HG02870 (cell line): ENCODE measurements around the gene PLEKHA6.
"Not testable (repeated sequence)": the region's sequence is repeated elsewhere in the genome, so short reads cannot be mapped to it uniquely, and the experiment has no call there.

Experiments used
- ATAC-seq: cut with Tn5 transposase; IDR thresholded peaks from one replicate; pipeline ENCODE4 v1.9.1; 2021; ENCODE audit warnings: mild to moderate bottlenecking, moderate library complexity; ENCODE audit not compliant: unreplicated experiment

Gene PLEKHA6

DNA sequence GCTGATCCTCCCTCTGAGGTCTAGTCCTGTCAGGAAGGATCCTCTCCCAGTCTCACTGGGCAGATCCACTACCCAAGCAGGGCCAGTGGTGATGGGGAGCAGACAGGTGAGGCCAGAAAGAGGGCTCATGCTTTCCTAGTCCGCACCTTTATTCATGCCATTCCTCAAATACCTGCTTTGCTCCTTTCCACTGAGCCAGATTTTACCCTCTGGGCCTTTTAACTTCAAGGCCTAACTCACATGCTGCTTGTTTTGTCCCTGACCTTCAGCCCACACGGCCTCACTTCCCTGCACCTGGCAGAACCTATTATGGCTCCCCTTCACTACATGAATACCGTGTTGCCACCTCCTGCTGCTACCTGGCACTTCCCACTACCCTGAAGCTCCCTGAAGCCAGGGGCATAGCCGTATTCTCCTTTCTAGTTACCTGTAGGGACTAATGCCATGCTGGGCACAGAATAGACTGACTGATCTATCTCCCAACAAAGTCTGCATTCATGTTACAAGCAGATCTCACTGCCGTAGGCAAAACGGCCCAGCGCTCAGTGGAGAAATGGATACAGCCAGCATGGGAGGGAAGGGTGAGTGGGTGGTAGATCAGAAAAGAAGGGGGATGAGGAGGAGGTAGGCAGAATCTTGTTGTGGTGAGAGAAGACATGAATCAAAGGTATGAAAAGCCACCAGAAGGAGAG is 109.8 kb downstream of the PLEKHA6 start:
- no peak for ATAC-seq

DNA sequence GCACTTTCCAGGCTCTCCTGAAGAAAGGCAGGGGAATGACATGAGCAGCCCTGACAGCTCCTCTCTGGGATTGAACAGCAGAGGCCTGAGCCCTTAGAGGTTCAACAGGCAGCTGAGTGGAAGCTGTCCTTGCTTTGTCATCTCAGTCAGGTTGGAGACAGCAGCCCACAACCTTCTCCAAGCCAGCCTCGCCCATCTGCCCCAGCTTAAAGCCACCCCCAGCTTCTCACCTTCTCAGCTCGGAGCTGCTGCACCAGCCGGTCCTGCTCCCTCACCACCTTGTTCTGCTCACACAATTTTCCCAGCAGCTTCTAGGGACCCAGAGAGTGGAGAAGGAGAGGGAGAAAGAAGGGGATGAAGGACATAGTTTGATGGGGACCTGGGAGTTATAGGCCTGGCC is 110.8 kb downstream of the PLEKHA6 start:
- ATAC-seq: no peak

DNA sequence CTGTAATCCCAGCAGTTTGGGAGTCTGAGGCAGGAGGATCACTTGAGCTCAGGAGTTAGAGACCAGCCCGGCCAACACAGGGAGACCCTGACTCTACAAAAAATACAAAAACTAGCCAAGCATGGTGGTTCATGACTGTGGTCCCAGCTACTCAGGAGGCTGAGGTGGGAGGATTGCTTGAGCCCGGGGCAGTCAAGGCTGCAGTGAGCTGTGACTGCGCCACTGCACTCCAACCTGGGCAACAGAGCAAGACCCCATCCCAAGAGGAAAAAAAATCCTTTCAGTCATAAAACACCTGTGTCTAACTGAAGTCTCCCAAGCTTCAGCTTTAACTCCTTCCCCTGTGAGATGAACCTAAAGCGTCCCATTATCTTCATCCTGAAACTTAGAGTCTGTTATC is 112.9 kb downstream of the PLEKHA6 start:
- ATAC-seq: no peak

GRCh38 chr1:204242920-204243319 is 116.8 kb downstream of the PLEKHA6 start:
- no peak for ATAC-seq

- no peak for ATAC-seq
Observed at GRCh38 chr1:204241914-204242313, 117.8 kb downstream of the PLEKHA6 start.

DNA sequence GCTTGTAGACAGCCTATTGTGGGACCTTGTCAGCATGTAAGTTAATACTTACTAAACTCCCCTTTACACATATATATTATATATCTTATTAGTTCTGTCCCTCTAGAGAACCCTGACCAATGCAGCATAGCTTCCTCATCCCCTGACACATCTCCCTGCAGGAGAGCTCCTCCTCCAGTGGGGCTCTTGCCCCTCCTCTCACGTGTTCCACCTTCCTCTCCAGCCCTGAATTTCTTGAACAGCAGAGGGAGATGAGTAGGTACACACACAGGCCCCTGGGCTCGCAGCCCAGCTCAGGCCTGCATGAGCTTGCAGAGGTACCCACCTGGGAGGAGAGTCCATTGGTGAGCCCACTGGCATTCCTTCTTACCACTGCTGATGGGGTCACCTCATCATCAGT is 118.7 kb downstream of the PLEKHA6 start:
- no peak for ATAC-seq

- no peak for ATAC-seq
Observed at GRCh38 chr1:204240233-204240632, 119.5 kb downstream of the PLEKHA6 start.

DNA sequence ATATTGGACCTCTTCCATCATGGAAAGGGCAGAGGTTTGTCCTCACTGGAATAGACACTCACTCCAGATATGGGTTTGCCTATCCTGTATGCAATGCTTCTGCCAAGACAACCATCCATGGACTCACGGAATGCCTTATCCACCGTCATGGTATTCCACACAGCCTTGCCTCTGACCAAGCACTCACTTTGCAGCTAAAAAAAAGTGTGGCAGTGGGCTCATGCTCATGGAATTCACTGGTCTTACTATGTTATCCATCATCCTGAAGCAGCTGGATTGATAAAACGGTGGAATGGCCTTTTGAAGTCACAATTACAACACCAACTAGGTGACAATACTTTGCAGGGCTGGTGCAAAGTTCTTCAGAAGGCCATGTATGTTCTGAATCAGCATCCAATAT is 120.3 kb downstream of the PLEKHA6 start:
- not testable (repeated sequence) for ATAC-seq

DNA sequence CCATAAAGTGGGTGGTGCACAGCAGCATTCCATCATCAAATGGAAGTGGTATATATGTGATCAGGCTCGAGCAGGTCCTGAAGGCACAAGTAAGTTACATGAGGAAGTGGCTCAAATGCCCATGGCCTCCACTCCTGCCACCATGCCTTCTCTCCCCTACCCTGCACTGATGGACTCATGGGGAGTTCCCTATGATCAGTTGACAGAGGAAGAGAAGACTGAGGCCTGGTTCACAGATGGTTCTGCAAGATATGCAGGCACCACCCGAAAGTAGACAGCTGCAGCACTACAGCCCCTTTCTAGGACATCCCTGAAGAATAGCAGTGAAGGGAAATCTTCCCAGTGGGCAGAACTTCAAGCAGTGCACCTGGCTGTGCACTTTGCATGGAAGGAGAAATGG is 121.2 kb downstream of the PLEKHA6 start:
- ATAC-seq: not testable (repeated sequence)

- ATAC-seq: not testable (repeated sequence)
Observed at GRCh38 chr1:204237515-204237914, 122.2 kb downstream of the PLEKHA6 start.

- ATAC-seq: no peak
Observed at GRCh38 chr1:204232526-204232925, 127.2 kb downstream of the PLEKHA6 start.

- no peak for ATAC-seq
Observed at GRCh38 chr1:204230211-204230610, 129.5 kb downstream of the PLEKHA6 start.

DNA sequence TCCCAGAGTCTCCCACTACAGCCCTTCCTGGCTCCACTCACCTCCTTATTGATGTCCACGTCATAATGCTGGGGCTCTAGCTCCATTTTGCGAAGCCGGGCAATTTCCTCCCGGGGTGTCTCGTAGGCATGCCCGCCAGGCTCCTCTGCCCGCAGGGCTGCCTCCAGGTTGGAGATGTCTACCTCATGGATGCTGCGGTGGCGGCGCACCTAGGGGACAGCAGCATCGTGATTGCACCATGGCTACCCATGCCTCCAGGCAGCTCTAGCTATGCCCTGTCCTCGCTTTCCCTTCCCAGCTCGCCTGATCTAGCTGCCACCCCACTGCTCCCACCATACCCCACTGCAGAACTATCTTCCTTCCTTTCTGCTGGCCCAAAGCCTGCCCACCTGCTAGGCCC is 130.8 kb downstream of the PLEKHA6 start:
- ATAC-seq: no peak

- no peak for ATAC-seq
Observed at GRCh38 chr1:204227996-204228785, 131.5 kb downstream of the PLEKHA6 start.

DNA sequence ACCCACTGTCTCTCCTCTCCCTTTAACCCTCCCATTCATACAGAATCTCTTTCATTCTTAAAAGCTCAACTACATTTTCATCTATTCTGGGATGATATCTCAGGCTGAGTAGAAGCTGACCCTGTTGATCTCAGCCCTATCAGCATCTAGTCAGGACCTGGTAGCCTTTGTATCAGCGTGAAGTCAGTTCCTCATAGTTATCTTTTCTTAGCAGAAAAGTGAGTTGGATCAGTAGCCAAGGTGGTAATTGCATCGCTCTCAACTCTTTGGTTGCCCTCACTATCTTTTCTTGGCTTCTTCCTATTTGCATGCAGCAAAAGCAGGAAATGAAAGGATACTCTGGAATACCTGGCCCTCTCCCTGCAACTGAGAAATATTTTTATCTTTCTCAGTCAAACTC is 132.4 kb downstream of the PLEKHA6 start:
- ATAC-seq: no peak

DNA sequence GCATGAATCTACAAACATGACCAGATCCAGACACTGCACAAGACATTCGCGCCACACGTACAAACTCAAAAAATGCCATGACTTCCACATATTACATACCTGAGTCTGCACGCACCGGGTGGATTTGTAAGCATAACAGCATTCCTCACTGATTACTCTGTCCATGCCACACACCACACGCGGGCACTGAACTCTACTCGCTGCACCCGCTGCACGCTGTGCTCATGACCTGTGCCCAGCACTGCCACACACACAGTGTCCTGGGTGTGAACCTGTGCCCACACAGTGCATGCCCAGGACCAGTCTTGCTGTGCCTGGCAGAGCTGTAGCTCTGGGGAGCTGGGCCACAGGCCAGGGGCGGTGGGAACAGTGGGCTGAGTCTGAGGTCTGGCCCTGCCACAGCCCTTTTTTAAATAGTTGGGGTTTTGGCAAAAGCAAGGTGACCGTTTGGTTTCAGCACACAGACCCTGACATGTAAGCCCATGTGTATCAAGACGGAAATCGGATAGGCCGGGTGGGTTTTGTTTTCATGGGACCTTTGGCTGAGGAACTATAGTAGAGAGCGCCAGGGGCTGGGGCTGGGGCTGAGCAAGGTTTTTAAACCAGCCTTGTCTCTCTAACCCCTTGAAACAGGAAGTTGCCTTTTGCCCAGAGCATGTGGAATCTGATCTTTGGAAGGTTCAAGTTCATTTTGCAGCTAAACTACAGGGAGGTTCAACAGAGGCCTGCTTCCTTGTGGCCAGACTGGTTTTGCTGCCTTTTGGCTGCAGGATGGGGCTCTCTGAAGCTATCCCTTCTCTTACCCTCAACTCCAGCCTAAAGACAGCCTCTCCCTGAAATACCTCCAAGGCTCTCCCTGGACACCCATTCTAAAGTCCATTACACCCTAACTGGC is 133.6 kb downstream of the PLEKHA6 start:
- ATAC-seq: no peak

DNA sequence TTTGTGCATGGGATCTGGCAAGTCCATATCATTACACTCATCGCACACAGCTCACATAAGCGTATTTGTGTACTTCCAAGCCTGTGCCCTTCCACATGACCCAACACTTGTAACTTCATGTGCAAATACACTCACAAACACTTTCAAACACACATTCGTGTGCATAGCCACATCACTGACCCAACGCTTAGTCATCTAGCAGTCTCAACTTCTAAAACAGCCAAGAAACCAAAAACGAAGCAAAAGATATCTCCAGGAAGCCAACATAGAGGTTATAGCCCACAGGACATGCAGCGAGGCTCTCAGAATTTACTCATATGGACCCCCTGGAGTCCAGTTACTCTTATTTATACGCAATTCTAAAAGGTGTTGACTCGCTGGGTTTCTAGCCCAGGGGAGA is 135.1 kb downstream of the PLEKHA6 start:
- ATAC-seq: no peak

DNA sequence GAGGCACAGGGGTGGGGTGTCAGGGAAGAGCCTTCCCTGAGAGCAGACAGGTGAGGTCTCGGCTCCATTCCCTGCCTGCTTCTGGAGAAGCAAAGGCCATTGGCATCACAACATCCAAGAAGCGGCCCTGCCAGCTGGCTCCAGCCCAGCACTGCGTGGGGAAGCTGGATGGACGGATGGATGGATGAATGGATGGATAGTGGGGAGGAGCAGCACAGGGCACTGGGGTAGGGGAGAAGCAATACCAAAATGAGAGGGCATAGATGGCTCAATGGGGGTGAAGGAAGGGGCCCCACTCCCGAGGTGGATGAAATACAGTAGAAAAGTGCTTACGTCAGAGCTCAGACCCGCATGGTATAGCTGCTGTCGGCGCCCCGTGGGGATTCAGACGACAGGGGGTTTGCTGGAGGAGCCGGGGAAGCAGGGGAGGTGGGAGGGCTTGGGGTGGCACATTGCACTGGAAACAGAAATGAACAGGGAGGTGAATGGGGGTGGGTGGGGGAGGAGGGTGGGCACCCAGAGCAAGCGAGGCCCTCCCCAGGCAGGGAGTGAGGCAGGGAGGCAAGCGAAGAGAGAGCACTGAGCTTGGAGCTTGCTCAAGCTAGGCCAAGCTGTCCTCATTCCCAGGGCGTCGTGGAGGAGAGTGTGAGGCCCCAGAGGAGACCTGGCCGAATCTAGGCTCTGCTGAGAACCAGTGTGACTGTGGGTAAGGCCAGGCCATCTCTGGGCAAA is 136.4 kb downstream of the PLEKHA6 start:
- no peak for ATAC-seq

GRCh38 chr1:204222764-204223055 is 137.0 kb downstream of the PLEKHA6 start:
- no peak for ATAC-seq

- ATAC-seq: no peak
Observed at GRCh38 chr1:204222006-204222763, 137.5 kb downstream of the PLEKHA6 start.
